Gastroesophageal sphincter (tissue), 3 donors: ENCODE results near the gene PIGZ.

ENCODE experiments used
- CTCF ChIP-seq, 4 experiments: fragments of 200-600 bp in 2 of 4; fragments of 450-650 bp in 2 of 4; sonication (generic) in 1 of 4; IDR thresholded peaks; one replicate each; pipeline ENCODE4 v1.5.1; 2017 to 2019; ENCODE audit warnings: antibody characterized with exemption in 4 of 4, mild to moderate bottlenecking in 2 of 4, moderate library complexity in 2 of 4
- EP300 ChIP-seq: sonication (generic); formaldehyde crosslinking; IDR thresholded peaks from one replicate; pipeline ENCODE4 v1.6.1; 2017; ENCODE audit warnings: antibody characterized with exemption, mild to moderate bottlenecking
- POLR2A ChIP-seq, 2 donors: fragments of 450-650 bp; IDR thresholded peaks; one replicate each; pipeline ENCODE4 v1.6.1; 2017; ENCODE audit warnings: antibody characterized with exemption in 2 of 2, mild to moderate bottlenecking in 2 of 2, moderate library complexity in 1 of 2
- POLR2AphosphoS5 ChIP-seq: sonication (generic); formaldehyde crosslinking; IDR thresholded peaks from one replicate; pipeline ENCODE4 v1.6.1; 2017; ENCODE audit warnings: antibody characterized with exemption

- no peak for TF ChIP-seq CTCF (IDR thresholded peaks at IDR 0.05)
- no peak for TF ChIP-seq EP300
- TF ChIP-seq POLR2A (IDR thresholded peaks at IDR 0.05), result no peak
- no peak for TF ChIP-seq POLR2AphosphoS5
Observed at GRCh38 chr3:196927571-196928453, 40.8 kb downstream of the PIGZ start.
